Pancreas (tissue), 10 donors: ENCODE measurements around the gene LTBP2. TPM values are rescaled to one million over a fixed set of nuclear protein-coding genes. Genes with fewer than 3 reads are reported as not detected.

Experiments used
- ATAC-seq, 4 donors: fragments of 200-7000 bp; cut with Tn5 transposase; one replicate each; pipeline versions ENCODE4 v1.8.0 to v1.9.1; 2020; ENCODE audit warnings: mild to moderate bottlenecking in 4 of 4, moderate library complexity in 4 of 4
- DNase-seq, 6 donors: peaks; one replicate each; pipeline ENCODE4 v3.0.0-alpha.2; 2020
- FAIRE-seq: peaks from 2 replicates; lab custom pipeline; 2012; peaks lifted over from hg19 to GRCh38; lab: Jason Lieb, UNC
- H3K27ac ChIP-seq, 4 donors: fragments of 200-600 bp; sonication (generic); 1 replicate in 3 of 4; 2 replicates in 1 of 4; pipeline versions ENCODE4 v1.5.0 to v1.8.0; 2020
- H3K27me3 ChIP-seq, 4 donors: fragments of 200-600 bp; one replicate each; pipeline ENCODE4 v1.8.0; 2021
- H3K36me3 ChIP-seq, 3 donors: fragments of 200-600 bp; sonication (generic) in 1 of 3; one replicate each; pipeline versions ENCODE4 v1.5.0 to v1.8.0; 2020 to 2021
- H3K4me1 ChIP-seq, 3 donors: fragments of 200-600 bp; one replicate each; pipeline ENCODE4 v1.8.0; 2021
- H3K4me3 ChIP-seq, 4 donors: fragments of 200-600 bp; sonication (generic) in 2 of 4; one replicate each; pipeline versions ENCODE4 v1.5.0 to v1.8.0; 2020 to 2021
- H3K9me3 ChIP-seq, 4 donors: fragments of 200-600 bp; one replicate each; pipeline ENCODE4 v1.8.0; 2021
- WGBS, 2 donors: extraction: QIAGEN DNeasy Blood & Tissue Kit; methylation state at CpG; one replicate each; pipeline ENCODE4 v1.1.7; 2013; 5-methylcytosine and 5-hydroxymethylcytosine counted together
- intact Hi-C, 3 donors: fragments of 100-400 bp; cut with DNase I; formaldehyde crosslinking; loops; one replicate each; pipeline versions ENCODE4 v1.11.1 to v1.14.2; 2022
- polyA plus RNA-seq, 2 donors: library from polyadenylated mRNA; stranded (reverse); fragments of 200-250 nt; gene quantifications; one replicate each; pipeline ENCODE4 v1.2.3, GENCODE V29; 2013
- total RNA-seq, 6 donors: library from RNA; stranded (reverse); fragmentation: NEBNext Ultra II Directional in 4 of 6; extraction: Animal tissue kit (Norgen Biotek cat#: 25700) in 4 of 6; gene quantifications; one replicate each; pipeline versions ENCODE4 v1.2.1 to v1.2.4, GENCODE V29; 2021 to 2023
- TF ChIP-seq, protein P1 (sequence below), 4 donors: fragments of 200-600 bp; sonication (generic) in 3 of 4; IDR thresholded peaks; one replicate each; pipeline versions ENCODE4 v1.5.0 to v1.8.0; 2021; ENCODE audit warnings: antibody characterized with exemption in 4 of 4
- donor health status: healthy with polysubstance abuse.
- donor health status: DM: no; HTN: no; CAD: no; lungs with moderate emphysema.
- donor health status: DM: no; HTN: no; CAD: no.
- donor health status: control.
- donor health status: control.
- donor health status: Bipolar disorder and iron deficiency.
- donor health status: DM: yes; HTN: yes; CAD: no.
- donor health status: DM: no; HTN: no; CAD: no.
- donor health status: DM: no; HTN: no; CAD: no.
- donor health status: DM: yes; HTN: yes; CAD: no.

The LTBP2 gene
- total and polyA plus RNA-seq, 8 donors: 1.8 to 18.1 (median 4.7) TPM

DNA sequence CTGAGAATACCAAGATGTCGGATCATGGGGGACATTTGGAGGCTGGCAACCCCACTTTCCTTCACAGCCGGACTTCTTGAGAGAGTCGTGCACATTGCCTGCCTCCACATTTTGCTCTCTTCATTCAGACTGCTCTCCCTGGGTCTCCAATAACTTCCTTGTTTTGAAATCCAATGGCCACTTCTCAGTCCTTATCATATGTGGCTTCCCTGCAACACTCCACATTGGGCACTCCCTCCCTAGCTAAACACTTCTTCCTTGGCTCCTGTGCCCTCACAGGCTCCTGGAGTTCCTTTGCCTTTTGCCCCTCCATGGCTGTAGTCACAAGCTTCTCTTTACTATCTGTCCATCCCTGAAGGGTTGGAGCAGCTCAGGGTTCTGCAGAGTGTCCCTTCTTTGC, 149.0 kb downstream of the LTBP2 start:
- no peak for ATAC-seq
- no peaks in the 10 kb centered on the region for H3K27me3 ChIP-seq
- H3K36me3 ChIP-seq: no peaks in the 10 kb centered on the region
- intact Hi-C loops: no loop called here
- H3K27ac ChIP-seq: no peak overlapping the region
- 81 to 90% methylated on average over 3 of the region's 3 CpGs for WGBS, 2 donors
- TF ChIP-seq, protein P1, sequence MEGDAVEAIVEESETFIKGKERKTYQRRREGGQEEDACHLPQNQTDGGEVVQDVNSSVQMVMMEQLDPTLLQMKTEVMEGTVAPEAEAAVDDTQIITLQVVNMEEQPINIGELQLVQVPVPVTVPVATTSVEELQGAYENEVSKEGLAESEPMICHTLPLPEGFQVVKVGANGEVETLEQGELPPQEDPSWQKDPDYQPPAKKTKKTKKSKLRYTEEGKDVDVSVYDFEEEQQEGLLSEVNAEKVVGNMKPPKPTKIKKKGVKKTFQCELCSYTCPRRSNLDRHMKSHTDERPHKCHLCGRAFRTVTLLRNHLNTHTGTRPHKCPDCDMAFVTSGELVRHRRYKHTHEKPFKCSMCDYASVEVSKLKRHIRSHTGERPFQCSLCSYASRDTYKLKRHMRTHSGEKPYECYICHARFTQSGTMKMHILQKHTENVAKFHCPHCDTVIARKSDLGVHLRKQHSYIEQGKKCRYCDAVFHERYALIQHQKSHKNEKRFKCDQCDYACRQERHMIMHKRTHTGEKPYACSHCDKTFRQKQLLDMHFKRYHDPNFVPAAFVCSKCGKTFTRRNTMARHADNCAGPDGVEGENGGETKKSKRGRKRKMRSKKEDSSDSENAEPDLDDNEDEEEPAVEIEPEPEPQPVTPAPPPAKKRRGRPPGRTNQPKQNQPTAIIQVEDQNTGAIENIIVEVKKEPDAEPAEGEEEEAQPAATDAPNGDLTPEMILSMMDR (IDR thresholded peaks at IDR 0.05): no peak
- H3K4me3 ChIP-seq: no peak overlapping the region
- H3K4me1 ChIP-seq: no peaks in the 10 kb centered on the region
- no peak for DNase-seq
- H3K9me3 ChIP-seq: no peaks in the 10 kb centered on the region
- FAIRE-seq: no peak

DNA sequence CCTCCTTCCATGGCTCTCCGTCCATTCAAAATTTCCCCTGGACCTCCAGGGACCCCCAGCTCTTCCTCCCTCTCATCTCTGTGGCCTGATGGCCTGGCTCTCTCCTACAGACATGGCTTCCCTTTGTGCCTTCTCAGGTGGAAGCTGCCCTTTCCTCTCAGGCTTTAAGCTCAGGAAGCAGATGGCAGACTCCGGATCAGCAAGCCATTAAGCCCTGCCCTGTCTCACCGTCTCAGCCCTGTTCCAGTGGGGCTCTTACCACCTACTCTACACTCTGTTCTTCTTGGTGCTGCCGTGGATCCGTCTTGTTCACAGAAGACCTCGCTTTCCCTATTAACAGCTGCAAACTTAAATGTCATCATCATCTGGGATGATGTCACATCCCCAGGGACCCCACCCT, 152.1 kb downstream of the LTBP2 start:
- FAIRE-seq (no peak), ATAC-seq (no peak), DNase-seq (no peak)
- 74 to 79% methylated on average over 6 of the region's 6 CpGs for WGBS, 2 donors
- H3K27ac ChIP-seq: no peak overlapping the region
- no peaks in the 10 kb centered on the region for H3K27me3 ChIP-seq
- H3K36me3 ChIP-seq: no peaks in the 10 kb centered on the region
- TF ChIP-seq, protein P1 (IDR thresholded peaks at IDR 0.05): no peak
- H3K4me1 ChIP-seq: no peaks in the 10 kb centered on the region
- intact Hi-C loops: no loop called here
- no peaks in the 10 kb centered on the region for H3K9me3 ChIP-seq
- no peak overlapping the region for H3K4me3 ChIP-seq

DNA sequence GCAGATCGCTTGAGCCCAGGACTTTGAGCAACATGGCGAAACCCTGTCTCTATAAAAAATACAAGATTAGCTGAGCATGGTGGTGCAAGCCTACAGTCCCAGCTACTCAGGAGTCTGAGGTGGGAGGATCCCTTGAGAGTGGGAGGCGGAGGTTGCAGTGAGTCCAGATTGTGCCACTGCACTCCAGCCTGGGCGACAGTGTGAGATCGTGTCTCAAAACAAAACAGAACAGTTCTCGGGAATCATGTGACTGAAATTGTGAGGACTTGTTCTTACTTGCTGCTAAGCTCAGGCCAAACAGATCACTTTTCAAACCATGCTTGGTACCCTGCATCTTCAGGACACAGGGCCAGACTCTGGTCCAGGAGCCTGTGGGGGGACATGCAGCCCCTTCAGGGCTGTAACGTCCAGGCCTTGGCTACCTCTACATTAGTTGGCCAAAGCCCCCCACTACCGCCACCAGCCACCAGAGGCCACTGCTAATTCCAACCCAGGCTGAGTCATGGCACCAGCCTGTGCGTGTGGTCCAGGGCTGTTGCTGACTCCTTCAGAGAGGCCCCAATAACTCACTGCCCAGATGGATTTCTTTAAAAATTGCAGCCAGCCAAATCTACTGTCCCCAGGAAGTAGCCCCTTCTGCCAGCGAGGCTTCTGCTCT, 152.6 kb downstream of the LTBP2 start:
- 73% methylated on average over 10 of the region's 10 CpGs for WGBS, 2 donors
- TF ChIP-seq, protein P1 (IDR thresholded peaks at IDR 0.05): peak in 3 of 4 donors; percentile 19 to 46 (median 34)
- DNase-seq: peak in 2 of 6 donors; percentile 23 to 62
- FAIRE-seq: no peak
- H3K27ac ChIP-seq: no peak overlapping the region
- H3K27me3 ChIP-seq: no peaks in the 10 kb centered on the region
- no peaks in the 10 kb centered on the region for H3K36me3 ChIP-seq
- ATAC-seq: peak in 3 of 4 donors; percentile 60 to 76 (median 71)
- no peaks in the 10 kb centered on the region for H3K4me1 ChIP-seq
- H3K4me3 ChIP-seq: no peak overlapping the region
- intact Hi-C loops: no loop called here
- H3K9me3 ChIP-seq: no peaks in the 10 kb centered on the region

DNA sequence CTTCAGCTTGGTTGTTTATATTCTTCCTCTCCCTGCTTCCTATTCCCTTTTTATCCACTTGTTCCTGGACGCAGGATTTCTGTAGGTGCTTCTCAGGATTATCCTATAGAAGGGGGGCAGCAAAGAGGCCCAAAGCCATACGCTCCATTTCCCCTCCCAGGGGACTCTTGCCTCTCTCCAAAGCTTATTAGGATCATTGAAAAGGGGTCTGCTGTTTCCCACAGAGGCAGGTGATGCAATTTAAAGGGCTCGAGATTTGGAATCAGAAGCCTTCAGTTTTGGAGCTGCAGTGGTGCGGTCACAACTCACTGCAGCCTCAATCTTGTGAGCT, 154.5 kb downstream of the LTBP2 start:
- no peak for ATAC-seq

More for the DNA sequence above, 154.5 kb downstream of the LTBP2 start:
- 73 to 75% methylated on average over 4 of the region's 4 CpGs for WGBS, 2 donors
- H3K4me1 ChIP-seq: no peaks in the 10 kb centered on the region
- no peaks in the 10 kb centered on the region for H3K9me3 ChIP-seq
- no peak for DNase-seq
- H3K4me3 ChIP-seq: no peak overlapping the region
- H3K36me3 ChIP-seq: no peaks in the 10 kb centered on the region
- intact Hi-C loops: no loop called here
- TF ChIP-seq, protein P1 (IDR thresholded peaks at IDR 0.05): no peak
- H3K27ac ChIP-seq: no peak overlapping the region
- no peak for FAIRE-seq
- H3K27me3 ChIP-seq: no peaks in the 10 kb centered on the region
